HL-60/S4 treated with phorbol 12-myristate 13-acetate at 8.2 ng/mL for 4 days and 3 days (cell line): ENCODE data around the gene MB21D2.

ENCODE experiments used
- in situ Hi-C: fragments of 300-500 bp; cut with MboI; formaldehyde crosslinking; loops from 2 replicates; pipeline ENCODE4 v1.15.0; 2022; ENCODE audit warnings: low sequenced_read_pairs

MB21D2 gene

DNA sequence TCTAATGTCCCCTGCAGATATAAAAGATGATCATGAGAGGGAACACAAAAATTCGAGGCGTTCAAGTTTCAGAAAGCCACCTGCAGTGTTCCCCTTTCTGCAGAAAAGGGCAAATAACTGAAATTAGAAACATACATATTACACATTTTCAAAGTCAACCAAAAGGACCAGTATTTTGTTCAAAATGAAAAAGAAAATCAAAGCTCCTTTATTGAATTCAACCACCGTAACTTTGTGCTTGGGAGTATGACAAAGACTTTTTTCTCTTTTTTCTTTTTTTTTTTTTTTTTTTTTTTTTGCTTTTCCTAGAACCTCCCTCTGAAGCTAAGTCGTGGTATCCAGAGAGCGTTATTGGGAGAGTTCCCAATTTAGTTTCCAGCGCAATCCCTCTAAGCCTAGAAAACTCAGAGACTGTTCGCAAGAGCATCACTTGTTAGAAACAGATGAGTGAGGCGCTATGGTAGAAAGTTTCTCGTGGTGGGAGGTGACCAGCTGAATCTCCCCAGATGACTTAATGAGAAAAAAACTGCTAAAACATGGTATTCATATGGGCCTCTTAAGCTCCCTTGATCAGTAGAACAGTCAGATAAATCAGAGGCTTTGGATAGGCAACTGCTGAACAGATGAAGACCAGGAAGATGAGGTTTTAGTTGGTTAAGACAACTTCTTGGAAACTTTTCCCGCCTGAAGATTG lies 77.4 kb downstream of the MB21D2 start:
- in situ Hi-C loops: no loop called here

DNA sequence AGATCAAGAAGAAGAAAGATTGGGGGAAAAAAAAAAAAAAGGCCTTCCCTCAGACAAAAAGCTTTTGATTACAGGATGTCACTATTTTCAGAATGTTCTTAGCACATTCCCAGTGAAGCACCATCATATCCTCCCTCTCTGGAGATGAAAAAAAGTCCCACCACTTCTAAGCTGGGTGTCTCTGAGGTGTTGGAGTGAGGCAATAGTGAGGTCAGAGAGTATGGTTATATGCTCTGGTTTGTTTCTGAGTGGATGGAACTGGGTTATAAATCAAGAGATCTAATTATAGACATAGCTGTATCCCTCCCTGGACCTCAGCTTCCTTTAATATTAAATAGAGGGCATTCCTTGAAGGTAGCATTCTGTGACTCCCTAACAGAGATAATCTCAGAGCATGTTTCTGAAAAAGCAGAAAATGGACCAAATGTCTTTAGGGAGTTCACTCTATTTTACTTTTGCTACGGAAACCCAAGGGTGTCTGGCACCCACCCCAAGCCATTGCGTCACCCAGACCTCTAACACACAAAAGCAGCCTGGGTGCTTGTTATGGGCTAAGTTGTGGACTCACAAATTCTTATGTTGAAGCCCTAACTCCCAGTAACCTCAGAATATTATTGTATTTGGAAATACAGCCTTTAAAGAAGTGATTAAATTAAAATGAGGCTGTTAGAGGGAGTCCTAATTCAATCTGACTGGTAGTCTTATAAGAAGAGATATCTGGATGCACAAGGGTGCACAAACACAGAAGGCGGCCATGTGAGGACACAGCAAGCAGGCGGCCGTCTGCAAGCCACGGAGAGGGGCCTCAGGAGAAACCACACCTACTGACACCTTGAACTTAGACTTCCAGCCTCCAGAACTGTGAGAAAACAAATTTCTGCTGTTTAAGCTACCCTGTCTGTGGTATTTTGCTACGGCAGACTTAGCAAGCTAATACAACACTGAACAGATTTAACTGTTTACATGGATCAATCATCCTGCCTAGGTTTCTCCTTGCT lies 81.5 kb downstream of the MB21D2 start:
- in situ Hi-C loops: no loop called here

DNA sequence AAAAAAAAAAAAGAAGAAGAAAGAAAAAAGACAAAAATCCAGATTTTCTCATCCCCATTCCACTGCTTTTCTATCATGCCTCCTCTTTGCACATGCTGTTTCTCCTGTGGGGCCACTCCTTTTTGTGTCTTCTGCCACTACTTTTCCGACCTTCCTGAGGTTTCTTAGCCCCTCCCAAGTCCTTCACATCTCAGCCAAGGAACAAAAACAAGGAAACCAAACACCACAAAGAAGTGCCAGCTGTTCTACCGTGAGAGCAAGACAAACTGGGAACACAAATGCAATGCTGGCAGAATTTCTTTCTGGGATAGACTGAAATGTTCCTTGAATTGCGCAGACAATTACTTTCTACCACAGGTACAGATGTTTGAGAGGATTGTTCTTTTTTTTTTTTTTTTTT lies 83.2 kb downstream of the MB21D2 start:
- in situ Hi-C loops: no loop called here

DNA sequence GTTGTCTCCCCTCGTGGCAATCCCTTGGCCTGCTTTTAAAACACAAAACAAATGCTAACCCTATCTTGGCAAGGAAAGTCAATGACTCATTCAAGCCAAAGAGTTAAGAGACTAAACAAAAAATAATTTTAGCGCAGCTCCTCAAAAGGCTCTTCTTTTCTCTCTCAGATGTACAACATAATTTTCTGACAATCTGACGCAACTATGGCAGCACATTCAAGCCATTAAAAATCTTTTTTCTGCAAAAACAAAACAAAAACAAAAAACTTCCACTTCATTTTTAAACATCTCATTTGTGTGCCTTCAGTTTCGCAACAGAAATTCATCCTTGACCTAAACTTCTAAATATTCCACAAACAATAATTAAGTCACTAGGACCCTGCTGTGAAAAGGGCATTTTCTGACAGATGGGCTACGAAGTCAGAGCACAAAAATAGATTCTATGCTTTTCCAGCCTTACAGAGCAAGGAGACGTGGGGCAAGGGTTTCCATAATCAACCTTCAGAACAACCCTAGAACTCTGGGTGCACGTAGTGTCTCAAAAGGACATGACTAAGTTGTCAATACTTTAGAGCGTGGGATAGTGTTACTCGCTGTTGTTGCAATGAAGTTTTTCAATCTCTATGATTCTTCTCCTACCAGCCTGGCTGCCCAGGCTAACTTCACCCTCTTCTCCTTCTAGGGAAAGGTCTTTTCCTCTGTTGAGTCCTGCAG lies 84.3 kb downstream of the MB21D2 start:
- in situ Hi-C loops: no loop called here

- in situ Hi-C loops: no loop called here
These were observed 85.8 kb downstream of the MB21D2 start for GRCh38 chr3:192831801-192832347.

DNA sequence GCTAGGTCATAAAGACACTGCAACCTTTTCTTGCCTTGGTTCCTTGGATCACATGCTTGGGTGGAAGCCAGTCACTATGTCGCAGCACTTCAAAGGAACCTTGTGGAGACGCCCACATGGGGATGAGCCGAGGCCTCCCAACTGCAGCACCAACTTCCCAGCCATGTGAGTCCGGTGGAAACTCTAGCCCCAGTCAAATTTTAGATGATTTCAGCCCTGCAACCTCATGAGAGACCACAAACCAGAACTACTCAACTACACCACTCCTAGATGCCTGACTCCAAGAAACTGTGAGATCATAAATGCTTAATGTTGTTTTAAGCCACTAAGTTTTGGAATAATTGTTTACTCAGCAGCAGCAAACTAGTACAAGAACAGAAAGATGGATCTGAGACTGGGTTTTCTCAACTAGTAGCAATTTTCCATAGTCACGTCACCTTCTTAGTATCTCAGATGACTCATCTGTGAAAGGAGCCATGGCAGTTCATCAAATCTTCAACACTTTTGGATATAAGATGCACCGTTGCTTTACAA lies 86.5 kb downstream of the MB21D2 start:
- in situ Hi-C loops: no loop called here

GRCh38 chr3:192830291-192831110 lies 87.2 kb downstream of the MB21D2 start:
- in situ Hi-C loops: no loop called here

- in situ Hi-C loops: no loop called here
These were observed 89.6 kb downstream of the MB21D2 start for GRCh38 chr3:192827863-192828594.

DNA sequence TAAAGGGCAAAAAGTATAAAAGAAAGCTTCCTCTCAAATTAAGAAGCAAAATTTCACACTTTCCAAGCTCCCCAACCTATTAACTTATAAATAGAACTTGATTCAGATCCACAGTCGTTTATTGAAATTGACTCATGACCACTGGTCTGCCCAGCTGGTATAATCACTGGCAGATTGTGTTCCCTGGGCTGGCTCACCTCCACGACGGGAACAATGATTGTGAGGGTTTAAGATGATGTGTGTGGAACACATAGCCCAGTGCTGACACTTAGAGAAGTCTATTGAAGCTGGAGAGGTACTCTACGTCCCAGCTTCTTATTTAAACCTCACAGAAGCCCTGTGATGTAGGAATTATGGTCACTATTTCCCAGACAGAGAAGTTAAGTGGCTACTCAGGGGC lies 90.4 kb downstream of the MB21D2 start:
- in situ Hi-C loops: no loop called here

GRCh38 chr3:192826214-192827006 lies 91.2 kb downstream of the MB21D2 start:
- in situ Hi-C loops: no loop called here

DNA sequence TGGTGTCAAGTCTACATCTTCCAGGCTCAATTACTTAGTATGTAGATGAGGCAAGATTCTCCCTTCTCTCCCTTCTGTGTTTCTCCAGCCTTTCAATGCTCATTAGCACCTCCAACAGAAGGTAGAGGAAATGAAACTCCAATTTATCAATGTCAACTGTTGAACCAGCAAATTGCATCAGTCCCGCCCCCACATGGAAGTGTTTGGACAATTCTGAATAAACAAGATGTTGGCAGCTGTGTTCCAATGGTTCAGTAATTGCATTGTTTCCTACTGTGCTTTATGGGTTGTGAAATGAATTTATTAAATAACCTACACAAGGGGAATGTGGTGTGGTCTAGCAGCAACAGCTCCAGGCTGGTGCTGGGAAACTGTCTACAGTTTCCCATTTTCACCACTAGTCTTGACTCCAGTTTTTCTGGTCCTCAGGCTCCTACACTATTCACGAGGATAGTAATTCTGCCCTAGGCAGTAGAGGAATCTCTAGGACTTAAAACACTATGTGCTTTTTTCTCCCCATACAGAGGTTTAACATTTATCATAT lies 91.9 kb downstream of the MB21D2 start:
- in situ Hi-C loops: no loop called here

DNA sequence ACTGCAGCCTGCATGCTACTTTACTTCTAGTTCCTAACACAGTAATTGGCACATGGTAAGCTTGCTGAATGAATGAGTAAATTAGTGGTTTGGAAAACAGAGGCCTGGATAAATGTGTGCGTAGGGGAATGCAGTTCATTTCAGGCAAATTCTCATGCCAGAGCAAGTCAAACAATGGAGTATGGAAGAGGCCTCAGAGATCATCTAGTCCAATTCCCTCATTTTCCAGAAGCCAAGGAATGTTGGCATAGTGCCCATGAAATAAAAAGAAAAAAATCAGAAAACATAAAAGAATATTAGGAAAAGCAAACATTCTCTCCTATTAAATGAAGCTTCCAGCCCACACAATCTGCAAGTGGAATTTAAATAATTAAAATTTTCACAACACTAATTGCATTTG lies 92.4 kb downstream of the MB21D2 start:
- in situ Hi-C loops: no loop called here

DNA sequence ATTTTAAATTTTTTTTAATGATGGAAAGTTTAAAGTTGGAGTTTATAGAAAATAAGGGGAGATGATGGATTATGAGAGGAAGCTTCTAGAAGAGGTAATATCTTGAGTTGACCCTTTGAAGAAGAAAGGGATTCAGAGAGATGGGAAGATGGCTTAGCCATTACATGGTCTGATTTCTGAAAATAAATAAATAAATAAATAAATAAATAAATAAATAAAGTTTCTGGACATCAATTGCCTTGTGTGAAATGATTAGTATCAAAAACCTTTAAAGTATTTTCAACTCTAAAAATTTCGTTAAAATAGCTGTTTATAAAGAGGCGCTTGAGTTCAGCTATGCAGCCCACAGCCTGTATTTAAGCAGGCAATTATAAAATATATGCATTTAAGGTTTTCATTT lies 93.3 kb downstream of the MB21D2 start:
- in situ Hi-C loops: loop anchor here (25.0 kb wide), 2 partner anchors 213 to 738 kb away; partner anchors contain the start of gene ATP13A4

DNA sequence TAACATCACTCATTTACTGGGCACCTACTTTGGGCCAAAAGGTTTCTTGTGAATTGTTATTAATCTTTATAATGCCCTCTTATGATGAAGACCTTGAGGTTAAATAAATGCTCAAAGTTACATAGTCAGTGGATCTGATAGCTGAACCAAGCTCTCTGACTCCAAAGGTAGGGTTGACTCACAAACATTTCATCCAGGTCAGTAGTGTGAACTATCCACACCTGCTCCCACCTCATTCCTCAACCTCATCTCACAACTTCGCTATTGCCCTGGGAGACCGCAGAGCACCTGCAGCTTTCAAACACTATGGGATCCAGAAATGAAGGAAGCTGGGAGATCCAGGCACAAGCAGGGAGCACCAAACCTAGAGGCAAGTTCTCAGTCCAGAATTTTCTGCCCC lies 96.5 kb downstream of the MB21D2 start:
- in situ Hi-C loops: loop anchor here (25.0 kb wide), 2 partner anchors 216 to 741 kb away; partner anchors contain the start of gene ATP13A4

- in situ Hi-C loops: loop anchor here (25.0 kb wide), 2 partner anchors 217 to 742 kb away; partner anchors contain the start of gene ATP13A4
These were observed 97.5 kb downstream of the MB21D2 start for GRCh38 chr3:192820161-192820560.

DNA sequence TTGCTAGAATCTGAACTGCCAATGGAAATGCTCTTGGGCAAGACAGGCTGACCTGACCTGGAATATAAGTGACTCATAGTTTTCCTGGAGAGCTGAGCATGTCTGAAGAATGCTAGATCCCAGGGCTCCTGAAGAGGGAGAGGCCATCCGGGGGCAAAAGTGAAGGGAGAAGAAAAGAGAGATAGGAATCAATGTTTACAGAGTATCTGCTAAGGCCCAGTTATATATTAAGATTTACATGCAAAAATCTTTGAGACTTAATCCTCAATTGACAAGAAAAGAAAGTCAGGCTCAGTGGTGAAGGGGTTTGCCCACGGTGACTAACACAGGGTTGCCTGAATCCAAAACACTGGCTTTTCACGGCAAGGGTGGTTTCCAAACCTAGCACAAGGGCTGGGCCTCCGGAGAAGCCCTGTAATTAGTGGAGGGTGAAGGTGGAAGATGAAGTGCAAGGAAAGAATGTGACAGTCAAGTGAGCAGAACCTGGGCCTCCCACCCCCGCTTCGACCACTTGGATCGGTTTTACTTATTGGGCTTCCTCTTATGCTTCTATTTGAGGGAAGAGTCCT lies 98.6 kb downstream of the MB21D2 start:
- in situ Hi-C loops: loop anchor here (25.0 kb wide), 2 partner anchors 218 to 743 kb away; partner anchors contain the start of gene ATP13A4

DNA sequence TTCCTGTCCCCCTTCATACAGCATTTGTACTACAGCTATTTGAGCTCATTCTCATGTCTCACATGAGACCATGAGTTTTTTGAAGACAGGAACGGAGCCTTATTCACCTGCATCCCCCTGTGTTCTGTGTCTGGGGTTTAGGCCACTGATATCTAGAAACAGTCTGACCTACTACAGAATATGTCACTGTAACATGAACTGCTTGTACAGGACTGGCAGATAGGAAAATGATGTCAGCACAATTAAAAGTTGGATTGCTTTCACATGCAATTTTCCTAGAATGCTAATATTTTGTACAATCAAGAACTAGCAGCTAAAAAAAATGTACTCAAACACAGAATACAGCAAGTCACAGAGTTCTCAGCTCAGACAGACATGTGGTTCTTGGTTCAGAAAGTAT lies 99.5 kb downstream of the MB21D2 start:
- in situ Hi-C loops: loop anchor here (25.0 kb wide), 2 partner anchors 219 to 744 kb away; partner anchors contain the start of gene ATP13A4
